ENCODE measurements around the gene NT5M.
A peak's percentile ranks its signal among the peaks of the same experiment; 100 is the strongest.
"Not testable (repeated sequence)": the region's sequence is repeated elsewhere in the genome, so short reads cannot be mapped to it uniquely, and the experiment has no call there.

The NT5M gene

GRCh38 chr17:17269926-17270773 lies 33.0 kb upstream of the NT5M start:
- TF ChIP-seq ZFX (IDR thresholded peaks at IDR 0.05) (no peak), CTCF (conservative IDR thresholded peaks at IDR 0.05) (peak; percentile 80)
- H3K27ac ChIP-seq, result no peak overlapping the region

- H3K27ac ChIP-seq, result no peak overlapping the region
Observed at GRCh38 chr17:17275971-17276370, 27.2 kb upstream of the NT5M start.

GRCh38 chr17:17277431-17277830 lies 25.7 kb upstream of the NT5M start:
- H3K27ac ChIP-seq, result not testable (repeated sequence)

More at GRCh38 chr17:17275971-17276370, 27.2 kb upstream of the NT5M start:
- TF ChIP-seq CTCF (conservative IDR thresholded peaks at IDR 0.05) (no peak), ZFX (IDR thresholded peaks at IDR 0.05) (no peak)

GRCh38 chr17:17279316-17279715 lies 23.9 kb upstream of the NT5M start:
- TF ChIP-seq CTCF (conservative IDR thresholded peaks at IDR 0.05) (no peak), ZFX (IDR thresholded peaks at IDR 0.05) (no peak)
- no peak overlapping the region for H3K27ac ChIP-seq

- peak within 1 kb of the TSS; percentile 98 for H3K27ac ChIP-seq
- no peak for TF ChIP-seq CTCF (conservative IDR thresholded peaks at IDR 0.05)
- TF ChIP-seq ZFX (IDR thresholded peaks at IDR 0.05), result peak; percentile 71
Observed at GRCh38 chr17:17280613-17281549, 22.3 kb upstream of the NT5M start, which contains the start of gene COPS3. TSS of gene COPS3 (minus strand) at chr17:17281246. CDS start at chr17:17281186, 60 bp downstream.

GRCh38 chr17:17285951-17286350 lies 17.2 kb upstream of the NT5M start:
- H3K27ac ChIP-seq, result no peak overlapping the region
- no peak for TF ChIP-seq CTCF (conservative IDR thresholded peaks at IDR 0.05)
- no peak for TF ChIP-seq ZFX (IDR thresholded peaks at IDR 0.05)

GRCh38 chr17:17289086-17289485 lies 14.1 kb upstream of the NT5M start:
- H3K27ac ChIP-seq, result no peak overlapping the region
- TF ChIP-seq CTCF (conservative IDR thresholded peaks at IDR 0.05) (no peak), ZFX (IDR thresholded peaks at IDR 0.05) (no peak)
